Measurements from ENCODE around the gene PLCG2. TPM values are rescaled to one million over a fixed set of nuclear protein-coding genes. Genes with fewer than 3 reads are reported as not detected.
A peak's percentile ranks its signal among the peaks of the same experiment; 100 is the strongest.
"Not testable (repeated sequence)": the region's sequence is repeated elsewhere in the genome, so short reads cannot be mapped to it uniquely, and the experiment has no call there.

Gene PLCG2
- total RNA-seq, 2 donors from 2014 or later, result 16.7 to 20.0 TPM

DNA sequence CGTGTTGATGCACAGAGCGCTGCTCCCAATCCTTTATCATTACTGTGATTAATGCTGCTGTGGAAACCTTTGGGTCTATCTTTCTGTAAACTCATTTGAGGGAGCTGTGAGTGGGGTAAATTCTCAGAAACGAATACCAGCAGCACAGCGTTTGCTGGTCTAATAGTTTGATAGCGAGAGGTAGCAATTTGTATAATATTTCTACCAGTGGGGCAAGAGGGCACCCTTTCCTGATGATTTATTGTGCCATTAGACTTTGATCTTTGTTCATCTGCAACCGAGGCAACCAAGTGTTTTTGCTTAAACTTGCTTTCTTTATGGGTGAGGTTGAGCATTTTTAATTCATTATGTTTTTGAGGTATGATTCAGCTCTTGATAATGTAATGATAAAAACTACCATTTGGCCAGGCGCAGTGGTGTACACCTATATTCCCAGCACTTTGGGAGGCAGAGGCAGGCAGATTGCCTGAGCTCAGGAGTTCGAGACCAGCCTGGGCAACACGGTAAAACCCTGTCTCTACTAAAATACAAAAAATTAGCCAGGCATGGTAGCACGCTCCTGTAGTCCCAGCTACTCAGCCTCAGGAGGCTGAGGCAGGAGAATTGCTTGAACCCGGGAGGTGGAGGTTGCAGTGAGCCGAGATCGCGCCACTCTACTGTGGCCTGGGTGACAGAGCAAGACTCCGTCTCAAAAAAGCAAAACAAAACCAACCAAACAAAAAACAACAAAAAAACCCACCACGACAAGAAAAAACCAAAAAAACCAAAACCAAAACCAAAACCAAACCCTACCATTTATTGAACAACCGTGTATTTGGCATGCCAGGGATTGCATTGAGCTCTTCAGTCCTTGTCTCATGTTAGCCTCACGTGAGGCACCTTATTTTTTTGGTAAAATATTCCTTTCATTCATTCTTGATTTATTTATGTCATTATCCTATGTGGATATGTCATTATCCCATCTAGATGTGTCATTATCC is 81.5 kb downstream of the PLCG2 start:
- no peak for DNase-seq
- intact Hi-C loops (cut with DNase I, micrococcal nuclease), result no loop called here
- ATAC-seq, result no peak

DNA sequence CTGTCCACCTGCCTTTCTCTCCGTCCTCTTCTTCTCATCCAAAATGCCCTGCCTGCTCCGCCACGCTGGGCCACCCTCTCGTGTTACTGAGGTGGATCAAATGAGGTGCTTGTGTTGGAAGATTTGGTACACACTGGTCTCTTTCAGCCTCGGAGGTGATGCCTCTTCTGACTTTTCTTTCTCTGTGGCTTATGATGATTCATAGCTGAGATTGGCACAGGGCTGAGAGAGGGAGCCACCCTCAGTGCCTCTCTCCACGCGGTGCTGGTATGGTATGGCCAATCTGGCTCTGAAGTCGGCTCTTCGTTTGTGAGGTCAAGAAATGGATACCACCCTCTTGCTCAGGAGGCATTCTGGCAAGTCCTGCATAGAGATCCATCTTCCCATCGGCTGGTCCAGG is 82.4 kb downstream of the PLCG2 start:
- intact Hi-C loops (cut with DNase I, micrococcal nuclease), result no loop called here
- no peak for ATAC-seq

DNA sequence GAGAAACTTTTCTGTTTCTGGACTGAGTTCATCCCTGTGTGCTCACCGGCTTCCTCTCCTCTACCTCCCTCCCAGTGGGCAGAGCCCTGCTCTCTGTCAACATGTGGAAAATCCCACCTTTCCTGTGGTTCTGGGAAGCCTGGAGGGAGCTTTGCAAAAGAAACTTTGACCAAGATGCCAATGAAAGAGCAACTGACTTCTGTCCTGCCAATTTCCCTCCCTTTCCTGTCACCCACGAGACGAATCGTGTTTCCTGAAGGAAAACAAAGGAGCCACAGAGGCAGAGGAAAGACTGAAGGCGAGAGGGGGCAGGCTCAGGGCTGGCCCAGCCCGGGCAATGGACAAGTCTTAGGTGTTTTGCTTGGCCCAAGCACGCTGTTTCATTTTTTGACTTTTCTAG is 82.8 kb downstream of the PLCG2 start:
- ATAC-seq (no peak), DNase-seq (no peak)
- intact Hi-C loops (cut with DNase I, micrococcal nuclease), result no loop called here

More for the DNA sequence above, 82.4 kb downstream of the PLCG2 start:
- DNase-seq, result no peak

DNA sequence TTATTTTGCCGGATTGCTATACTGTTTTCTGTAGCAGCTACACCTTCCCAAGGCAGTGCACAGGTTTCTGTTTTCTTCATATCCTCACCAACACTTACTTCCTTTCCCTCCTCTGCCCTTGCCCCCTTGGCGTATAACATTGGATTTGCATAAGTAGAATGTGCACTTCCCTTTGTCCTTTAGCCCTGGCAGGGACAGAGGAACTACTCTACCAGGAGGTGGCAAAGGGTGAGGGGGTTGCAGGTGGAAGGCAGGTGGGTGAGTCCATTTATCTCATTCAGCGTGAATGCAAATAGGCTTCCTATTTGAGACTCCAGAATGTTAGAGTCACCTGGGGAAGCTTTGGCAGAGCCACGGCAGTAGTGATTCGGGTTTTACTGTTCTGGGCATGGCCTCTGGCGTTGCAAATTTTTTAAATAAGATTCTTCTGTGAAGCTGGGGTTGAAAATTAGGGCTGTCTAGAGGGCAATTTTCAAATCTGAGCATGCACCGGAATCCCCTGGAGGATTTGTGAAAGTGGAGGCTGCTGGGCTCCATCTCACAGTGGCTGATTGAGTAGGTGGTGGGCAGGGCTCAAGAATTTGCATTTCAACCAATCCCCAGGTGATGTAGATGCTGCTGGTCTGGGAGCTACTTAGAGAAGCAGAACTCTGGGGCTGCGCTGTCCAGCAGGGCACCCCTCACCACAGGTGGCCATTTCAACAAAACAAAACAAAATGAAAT is 84.7 kb downstream of the PLCG2 start:
- intact Hi-C loops (cut with DNase I, micrococcal nuclease), result no loop called here
- ATAC-seq, result no peak
- DNase-seq, result no peak

DNA sequence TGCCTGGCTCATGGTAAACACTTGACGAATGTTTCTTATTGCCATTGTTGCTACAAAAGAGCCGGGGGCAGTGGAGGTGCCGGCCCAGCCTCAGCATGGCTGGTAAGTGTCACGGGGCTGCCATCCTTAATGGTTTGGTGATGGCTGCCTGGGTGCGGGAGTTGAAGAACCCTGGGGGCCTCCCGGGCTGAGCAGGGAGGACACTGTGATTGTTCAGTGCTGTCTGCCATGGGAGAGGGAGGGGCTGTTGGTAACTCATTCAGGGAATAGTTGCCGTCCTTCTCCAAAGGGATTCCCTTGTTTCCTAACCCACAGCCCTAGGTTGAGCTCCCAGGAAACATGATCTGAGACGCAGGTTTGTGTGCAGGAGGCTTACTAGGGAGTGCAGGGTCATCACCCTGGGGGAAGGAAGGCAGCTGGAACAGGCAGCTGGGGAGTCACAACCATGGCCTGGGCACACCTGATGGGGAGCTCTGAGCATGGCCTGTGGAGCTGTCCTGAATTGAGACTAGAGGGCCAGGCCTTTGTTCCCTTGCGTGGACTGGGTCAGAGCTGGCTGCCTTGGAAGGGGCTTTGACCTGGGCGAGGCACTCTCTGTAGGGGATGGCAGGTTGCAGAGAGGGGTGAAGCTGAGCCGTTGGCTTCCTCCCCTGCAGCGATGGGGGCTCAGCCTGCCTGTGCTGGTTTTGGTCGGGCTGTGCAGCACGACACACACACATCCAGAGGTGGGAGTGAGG is 85.7 kb downstream of the PLCG2 start:
- DNase-seq (no peak), ATAC-seq (no peak)
- intact Hi-C loops (cut with DNase I, micrococcal nuclease), result no loop called here

DNA sequence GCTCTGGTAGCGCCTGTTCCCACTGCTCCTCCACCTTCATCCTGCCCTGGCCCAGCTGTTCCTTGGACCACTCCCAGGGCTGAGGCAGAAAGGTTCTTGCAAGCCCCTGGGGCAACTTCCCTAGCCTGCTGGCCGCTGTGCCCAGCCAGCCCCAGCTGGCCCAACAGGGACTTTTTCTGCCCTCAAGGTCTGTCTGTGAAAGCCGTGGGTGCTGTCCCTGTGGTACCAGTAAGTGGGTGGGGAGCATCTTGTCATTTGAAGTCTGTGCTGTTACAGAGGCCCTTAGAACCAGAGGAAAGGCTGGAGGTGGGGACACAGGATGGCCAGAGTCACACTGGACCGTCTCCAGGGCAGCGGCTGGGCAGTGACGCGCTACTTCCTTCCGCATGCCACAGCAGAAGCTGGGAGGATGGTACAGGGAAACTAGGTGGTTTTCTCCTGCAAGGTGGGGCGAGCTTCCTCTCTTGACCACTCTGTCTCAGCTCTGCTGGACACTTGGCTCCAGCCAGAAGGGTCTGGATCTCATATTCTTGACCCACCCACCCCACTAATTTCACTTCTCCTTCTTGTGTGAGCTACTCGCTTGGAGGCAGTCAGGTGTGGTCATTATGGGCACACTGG is 87.8 kb downstream of the PLCG2 start:
- ATAC-seq (peak; percentile 16), DNase-seq (peak; percentile 21 to 44)
- intact Hi-C loops (cut with DNase I, micrococcal nuclease), result no loop called here

DNA sequence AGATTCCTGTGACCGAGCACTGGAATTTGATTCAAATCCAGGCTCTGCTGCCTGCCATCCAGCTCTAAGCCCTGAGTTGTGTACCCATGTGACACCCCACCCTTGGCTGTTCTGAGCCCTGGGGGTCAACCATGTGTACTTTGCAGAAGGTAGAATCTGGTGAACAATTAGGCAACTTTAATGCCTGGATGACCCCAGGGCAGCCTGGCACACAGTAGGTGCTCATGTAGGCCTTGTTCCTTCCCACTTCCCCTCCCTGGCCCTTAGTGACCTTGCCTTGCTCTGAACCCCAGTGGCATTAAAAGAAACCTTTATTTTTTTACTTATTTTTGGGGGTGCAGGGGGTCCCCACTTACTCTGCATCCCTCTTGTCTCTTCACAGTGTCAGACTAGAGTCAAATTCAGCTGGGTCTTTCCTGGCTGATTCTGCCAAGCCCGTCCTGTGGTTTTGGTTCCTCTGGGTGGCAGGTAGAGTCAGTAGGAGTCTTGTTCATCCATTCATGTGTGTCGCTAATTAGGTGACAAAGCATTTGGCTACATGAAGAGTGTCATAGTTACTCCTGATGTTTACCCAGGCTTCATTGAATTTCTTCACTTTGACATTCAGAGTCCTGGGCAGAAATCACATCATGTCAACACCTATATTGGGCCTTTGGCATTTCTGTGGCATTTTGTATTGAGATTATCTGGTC is 89.1 kb downstream of the PLCG2 start:
- no peak for ATAC-seq
- DNase-seq, result no peak
- intact Hi-C loops (cut with DNase I, micrococcal nuclease), result no loop called here

DNA sequence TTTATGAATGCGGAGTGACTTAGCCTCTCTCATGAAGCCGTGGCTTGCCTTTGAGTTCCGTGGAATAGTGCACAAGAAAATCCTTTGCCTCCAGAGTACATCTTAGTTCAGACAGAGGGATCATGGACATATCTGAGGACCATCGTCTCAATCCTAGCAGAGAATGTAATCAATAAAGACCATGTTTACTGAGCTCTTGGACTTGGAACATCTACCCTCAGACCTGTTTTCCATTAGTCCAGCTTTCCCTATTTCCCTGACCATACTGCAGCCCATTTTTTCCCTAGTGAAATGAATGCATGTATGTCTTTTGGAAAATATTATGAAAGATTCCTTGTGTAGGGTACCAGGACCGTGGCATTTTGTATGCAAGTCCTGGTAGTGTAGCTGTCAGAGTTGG is 90.2 kb downstream of the PLCG2 start:
- ATAC-seq, result no peak
- intact Hi-C loops (cut with DNase I, micrococcal nuclease), result no loop called here
- no peak for DNase-seq

DNA sequence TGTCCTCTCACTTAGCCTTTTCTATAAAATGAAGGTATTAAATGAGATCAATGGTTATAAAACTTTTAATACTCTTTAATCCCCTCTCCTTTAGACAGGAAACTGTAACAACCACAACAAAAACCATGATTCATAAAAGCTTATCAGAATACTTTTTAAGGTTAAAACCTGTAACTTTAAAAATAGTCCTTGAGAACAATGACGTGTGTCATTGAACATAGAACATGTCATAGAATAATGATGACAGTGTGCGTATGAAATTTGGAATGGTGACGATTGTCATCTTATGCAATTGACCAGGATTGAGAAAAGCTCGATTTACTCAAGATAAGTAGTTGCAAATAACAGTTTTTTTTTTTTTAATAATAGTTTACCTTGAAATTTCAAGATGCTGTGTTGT is 94.1 kb downstream of the PLCG2 start:
- intact Hi-C loops (cut with DNase I, micrococcal nuclease), result no loop called here
- ATAC-seq (no peak), DNase-seq (no peak)

DNA sequence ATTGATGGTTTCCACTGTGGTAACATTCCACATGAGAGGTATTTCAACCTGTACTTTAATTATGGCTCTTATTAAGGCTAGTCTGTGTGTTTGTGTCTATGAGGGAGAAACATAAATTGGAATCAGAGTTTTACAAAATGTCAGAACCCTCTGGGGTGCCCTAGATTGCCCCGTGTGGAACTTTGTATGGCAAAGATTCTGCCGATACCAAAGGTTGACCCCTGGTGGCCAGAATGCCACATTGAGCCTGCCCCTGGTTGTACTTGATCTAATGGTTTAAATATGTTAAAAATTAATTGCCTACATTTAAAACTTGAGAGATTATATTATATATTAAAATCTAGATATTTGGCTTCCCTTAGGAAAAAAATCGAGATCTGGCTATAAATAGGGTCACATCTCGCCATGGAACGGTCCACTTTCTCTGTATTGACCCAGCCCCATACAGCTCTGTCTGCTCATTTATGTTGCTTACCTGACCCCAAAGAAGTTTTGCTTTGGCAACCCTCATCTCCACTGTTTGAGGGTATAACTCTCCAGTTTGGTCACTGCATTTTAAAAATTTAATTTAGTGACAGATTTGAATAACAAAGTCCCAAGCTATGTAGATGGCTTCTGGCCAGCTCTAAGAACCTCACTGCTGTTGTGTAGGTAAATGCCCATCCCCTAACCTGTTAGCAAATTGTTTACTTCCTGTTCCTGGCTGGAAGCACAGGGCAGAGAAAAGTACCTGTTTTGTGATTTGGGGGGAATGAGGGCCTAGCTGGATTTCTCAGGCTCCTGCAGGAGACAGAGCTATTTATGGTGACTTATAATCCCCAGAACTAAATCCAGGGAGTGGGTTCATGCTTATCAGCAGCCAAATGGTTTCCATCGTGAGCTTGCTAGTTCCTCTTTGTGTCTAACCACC is 95.0 kb downstream of the PLCG2 start:
- intact Hi-C loops (cut with DNase I, micrococcal nuclease), result no loop called here
- peak; percentile 61 for ATAC-seq
- DNase-seq, result peak in 1 of 2 donors; percentile 67

DNA sequence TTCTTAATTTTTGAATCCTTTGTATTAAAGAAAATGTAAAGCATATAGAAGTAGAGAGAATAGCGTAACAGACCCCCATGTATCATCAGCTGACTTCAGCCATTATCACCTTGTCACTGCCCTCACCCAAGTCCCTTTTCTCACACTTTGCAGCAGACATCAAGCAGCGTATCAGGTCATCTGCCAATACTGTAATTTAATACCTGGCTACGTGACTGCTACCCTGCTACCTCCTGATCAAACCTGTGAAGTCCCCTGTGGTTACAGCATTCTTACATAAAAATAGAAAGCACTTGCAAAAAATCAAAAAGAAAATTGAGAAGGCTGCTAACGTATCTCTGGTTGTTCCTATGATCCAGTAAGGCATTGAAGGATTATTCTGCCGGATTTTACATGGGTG is 96.4 kb downstream of the PLCG2 start:
- DNase-seq (no peak), ATAC-seq (no peak)
- intact Hi-C loops (cut with DNase I, micrococcal nuclease), result no loop called here

DNA sequence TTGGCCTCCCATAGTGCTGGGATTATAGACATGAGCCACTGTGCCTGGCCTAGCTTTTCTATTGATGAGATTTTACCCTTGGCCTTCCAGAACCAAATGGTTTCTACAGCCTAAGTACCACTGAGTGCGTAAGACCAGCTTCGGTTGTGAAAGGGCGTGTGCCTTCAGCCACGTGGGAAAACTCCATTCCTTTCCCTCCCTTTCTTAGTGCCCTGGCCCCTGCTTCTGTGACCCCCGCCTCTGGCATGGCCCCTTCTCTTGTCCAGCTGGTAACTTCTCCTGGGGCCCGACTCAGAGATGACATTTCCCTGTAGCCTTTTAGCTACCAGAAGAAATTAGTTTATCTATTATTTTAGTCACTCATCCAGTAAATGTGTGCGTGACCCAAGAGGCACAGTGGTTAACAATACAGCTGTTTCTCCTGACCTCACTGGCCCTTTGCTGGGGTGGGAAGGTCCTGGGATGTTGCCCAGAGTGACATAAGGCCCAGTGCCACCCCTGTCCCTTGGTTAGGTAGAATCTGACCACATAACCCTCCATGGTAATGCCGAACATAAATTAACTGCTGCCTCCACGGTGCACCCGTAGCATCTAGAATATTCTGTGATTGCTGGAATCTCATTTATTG is 97.3 kb downstream of the PLCG2 start:
- ATAC-seq (no peak), DNase-seq (no peak)
- intact Hi-C loops (cut with DNase I, micrococcal nuclease), result no loop called here

DNA sequence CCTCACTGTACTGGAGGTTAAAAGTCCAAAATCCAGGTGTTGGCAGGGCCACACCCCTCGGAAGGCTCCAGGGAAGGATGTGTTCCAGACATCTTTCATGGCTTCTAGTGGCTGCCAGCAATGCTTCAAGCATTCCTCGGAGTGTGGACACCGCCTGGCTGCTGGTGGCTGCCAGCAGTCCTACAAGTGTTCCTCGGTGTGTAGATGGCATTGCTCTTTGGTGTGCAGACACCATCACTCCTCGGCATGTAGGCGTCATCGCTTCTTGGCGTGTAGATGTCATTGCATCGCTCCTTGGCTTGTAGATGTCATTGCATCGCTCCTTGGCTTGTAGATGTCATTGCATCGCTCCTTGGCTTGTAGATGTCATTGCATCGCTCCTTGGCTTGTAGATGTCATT is 98.4 kb downstream of the PLCG2 start:
- ATAC-seq; DNase-seq; intact Hi-C loops (cut with DNase I, micrococcal nuclease): not testable (repeated sequence)

DNA sequence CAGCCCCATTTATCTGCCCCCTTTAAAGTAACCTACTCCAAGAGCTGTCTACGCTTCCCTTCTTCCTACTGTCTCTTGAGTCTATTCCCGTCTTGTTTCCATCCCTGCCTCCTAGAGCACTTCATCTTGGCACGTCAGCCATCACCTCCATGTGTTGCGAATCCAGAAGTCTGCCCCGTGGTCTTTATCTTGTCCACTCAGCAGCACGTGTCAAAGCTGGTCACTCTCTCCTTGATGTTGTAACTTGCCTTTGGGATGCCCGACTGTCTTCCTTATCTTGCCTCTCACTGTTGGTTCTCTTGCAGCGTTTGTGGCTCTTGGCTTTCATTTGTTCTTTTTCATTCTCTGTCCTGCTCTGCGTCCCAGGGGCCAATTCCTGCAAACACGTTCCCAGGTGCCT is 99.4 kb downstream of the PLCG2 start:
- ATAC-seq (no peak), DNase-seq (no peak)
- intact Hi-C loops (cut with DNase I, micrococcal nuclease), result no loop called here

DNA sequence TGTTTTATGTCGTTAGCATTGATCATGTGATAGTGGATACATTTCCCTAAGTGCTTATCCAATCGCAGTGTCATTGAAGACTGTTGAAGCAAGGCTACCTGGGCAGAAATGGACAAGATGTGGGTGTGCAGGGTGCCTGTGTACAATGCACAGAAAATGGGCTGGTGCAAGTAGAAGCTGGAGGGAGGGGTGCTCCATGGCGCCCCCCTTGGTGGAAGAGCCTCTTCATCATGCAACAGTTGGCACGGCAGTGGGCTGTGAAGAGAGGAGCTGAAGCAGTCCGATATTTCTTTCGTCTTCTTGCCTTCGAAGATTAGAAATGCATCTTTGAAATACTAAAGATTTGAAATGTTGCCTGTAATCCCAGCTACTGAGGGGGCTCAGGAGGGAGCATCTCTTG is 100.5 kb downstream of the PLCG2 start:
- ATAC-seq (no peak), DNase-seq (no peak)
- intact Hi-C loops (cut with DNase I, micrococcal nuclease), result no loop called here

DNA sequence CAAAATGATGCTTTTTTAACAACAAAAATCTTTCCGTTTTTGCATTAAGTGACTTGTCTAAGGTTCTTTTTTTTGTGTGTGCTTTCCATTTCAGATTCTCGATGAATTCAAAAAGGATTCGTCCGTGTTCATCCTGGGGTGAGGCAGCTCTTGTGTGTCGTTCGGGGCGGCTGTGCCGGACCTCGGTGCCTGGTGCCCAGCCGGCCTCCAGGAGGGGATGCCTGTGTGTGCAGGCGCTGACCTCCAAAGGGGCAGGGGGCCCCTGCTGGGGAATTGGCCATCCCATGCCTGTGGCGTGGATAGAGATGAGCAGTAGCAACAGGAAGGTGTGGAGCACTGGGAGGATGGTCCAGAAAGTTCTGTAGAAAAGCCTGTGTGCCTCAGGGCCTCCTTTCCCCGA is 101.7 kb downstream of the PLCG2 start:
- intact Hi-C loops (cut with DNase I, micrococcal nuclease), result no loop called here
- ATAC-seq (no peak), DNase-seq (no peak)

DNA sequence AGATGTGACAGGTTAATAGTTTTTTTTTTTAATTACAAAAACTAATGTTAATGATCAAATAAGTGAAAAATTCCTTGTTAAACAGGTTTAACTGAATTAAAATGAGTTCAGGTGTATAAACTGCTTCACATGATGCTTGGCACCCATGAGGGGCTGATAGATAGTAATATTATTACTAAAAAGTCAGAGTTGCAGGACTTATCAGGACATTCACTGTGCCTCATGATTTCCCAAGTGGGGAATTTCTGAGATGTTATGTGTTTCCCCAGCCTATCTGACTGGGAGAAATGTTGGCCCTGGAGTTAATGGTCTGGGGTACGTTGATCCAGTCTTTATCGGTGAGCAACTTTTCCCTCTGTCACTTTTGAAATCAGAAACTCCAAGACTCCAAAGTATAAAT is 102.1 kb downstream of the PLCG2 start:
- no peak for DNase-seq
- intact Hi-C loops (cut with DNase I, micrococcal nuclease), result no loop called here
- no peak for ATAC-seq

Measured in left colon (tissue), 2 donors.